GM12864 (cell line): Measurements from ENCODE around the gene FRAT2.

ENCODE experiments used
- DNase-seq: peaks from one replicate; pipeline ENCODE4 v3.0.0-alpha.2; 2011; ENCODE audit warnings: low read depth
- H3K4me3 ChIP-seq: 2 replicates; pipeline ENCODE4 v1.5.1; 2011; ENCODE audit warnings: mild to moderate bottlenecking, low read depth, low read length, control low read depth
- CTCF ChIP-seq: IDR thresholded peaks from 2 replicates; pipeline ENCODE4 v1.5.1; 2011; ENCODE audit warnings: low read depth, mild to moderate bottlenecking, moderate library complexity, low read length, control low read depth, inconsistent platforms; ENCODE audit errors: missing control alignments

FRAT2 gene

GRCh38 chr10:97334370-97335175, at the start of gene FRAT2:
Gene FRAT2, minus strand, starts transcription at chr10:97334729. Its CDS starts 157 bp downstream, at chr10:97334572.
- TF ChIP-seq CTCF, result no peak
- peak; percentile 64 for DNase-seq
- H3K4me3 ChIP-seq, result peak within 1 kb of the TSS; percentile 89

DNA sequence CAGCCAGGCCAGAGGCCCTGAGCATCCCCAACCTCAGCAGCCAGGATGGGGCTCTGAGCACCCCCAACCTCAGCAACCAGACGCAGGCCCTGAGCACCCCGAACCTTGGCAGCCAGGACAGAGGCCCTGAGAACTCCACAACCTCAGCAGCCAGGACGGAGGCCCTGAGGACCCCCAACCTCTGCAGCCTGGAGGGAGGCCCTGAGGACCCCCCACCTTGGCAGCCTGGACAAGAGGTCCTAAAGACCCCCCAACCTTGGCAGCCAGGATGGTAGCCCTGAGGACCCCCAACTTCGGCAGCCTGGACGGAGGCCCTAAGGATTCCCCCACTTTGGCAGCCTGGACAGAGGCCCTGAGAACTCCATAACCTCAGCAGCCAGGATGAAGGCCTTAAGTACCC, 49.6 kb upstream of the FRAT2 start:
- no peak for DNase-seq
- TF ChIP-seq CTCF, result no peak
- H3K4me3 ChIP-seq, result no peak overlapping the region

DNA sequence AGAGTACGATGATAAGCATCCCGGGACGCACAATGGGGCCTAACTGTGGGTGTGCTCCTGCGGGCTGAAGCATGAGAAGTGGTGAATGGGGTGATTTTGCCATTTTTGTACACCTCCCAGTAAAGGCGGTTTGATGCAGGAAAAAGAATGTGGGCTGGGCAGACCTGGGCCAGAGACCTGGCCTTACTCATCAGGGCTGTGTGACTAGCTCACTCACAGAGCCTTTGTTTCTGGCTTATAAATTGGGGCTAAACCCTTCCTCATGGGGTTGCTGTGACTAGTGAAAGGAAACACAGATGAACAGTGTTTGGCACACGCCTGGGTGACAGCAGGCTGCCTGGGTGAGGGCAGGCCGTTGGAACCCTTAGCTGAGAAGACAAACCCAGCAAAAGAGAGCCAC, 48.6 kb upstream of the FRAT2 start:
- no peak for DNase-seq
- TF ChIP-seq CTCF, result no peak
- no peak overlapping the region for H3K4me3 ChIP-seq

DNA sequence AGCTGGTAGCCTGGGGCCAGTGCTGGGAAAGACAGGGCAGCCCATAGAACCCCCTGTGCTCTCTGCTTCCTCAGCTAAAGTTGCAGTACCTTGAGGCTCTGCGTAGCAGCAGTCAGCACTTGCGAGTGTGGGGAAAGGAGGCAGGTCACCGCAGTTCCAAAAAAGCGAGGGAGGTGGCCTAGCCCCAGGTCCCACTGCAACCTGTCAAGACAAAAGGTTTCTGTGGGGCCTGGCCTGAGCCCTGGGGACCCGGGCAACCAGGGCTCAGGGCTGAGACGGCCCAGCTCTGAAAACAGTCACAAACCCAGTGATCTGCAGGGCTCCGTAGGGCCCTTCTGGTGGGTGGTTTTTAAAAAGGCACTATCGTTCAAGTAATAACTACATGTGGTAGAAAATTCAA, 47.1 kb upstream of the FRAT2 start:
- no peak for DNase-seq
- no peak for TF ChIP-seq CTCF
- no peak overlapping the region for H3K4me3 ChIP-seq

DNA sequence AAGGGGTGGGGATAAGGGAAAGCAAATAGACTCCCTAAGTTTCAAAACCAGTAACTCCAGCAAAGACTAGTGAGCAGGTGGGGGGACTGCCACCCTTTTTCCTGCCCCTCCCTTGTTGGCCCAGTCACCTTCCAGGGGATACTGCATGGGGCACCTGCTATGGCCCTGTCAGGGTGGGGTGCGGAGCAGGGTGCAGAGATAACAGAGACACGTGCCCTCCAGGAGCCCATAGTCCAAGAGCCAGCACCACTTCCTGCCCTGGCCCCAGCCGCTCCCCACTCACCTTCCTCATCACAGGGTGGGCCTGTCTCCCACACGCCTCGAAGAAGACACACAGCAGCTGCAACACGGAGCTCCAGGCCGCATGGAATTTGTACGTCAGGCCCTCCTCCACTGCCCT, 46.0 kb upstream of the FRAT2 start:
- no peak overlapping the region for H3K4me3 ChIP-seq
- DNase-seq, result no peak
- TF ChIP-seq CTCF, result no peak

DNA sequence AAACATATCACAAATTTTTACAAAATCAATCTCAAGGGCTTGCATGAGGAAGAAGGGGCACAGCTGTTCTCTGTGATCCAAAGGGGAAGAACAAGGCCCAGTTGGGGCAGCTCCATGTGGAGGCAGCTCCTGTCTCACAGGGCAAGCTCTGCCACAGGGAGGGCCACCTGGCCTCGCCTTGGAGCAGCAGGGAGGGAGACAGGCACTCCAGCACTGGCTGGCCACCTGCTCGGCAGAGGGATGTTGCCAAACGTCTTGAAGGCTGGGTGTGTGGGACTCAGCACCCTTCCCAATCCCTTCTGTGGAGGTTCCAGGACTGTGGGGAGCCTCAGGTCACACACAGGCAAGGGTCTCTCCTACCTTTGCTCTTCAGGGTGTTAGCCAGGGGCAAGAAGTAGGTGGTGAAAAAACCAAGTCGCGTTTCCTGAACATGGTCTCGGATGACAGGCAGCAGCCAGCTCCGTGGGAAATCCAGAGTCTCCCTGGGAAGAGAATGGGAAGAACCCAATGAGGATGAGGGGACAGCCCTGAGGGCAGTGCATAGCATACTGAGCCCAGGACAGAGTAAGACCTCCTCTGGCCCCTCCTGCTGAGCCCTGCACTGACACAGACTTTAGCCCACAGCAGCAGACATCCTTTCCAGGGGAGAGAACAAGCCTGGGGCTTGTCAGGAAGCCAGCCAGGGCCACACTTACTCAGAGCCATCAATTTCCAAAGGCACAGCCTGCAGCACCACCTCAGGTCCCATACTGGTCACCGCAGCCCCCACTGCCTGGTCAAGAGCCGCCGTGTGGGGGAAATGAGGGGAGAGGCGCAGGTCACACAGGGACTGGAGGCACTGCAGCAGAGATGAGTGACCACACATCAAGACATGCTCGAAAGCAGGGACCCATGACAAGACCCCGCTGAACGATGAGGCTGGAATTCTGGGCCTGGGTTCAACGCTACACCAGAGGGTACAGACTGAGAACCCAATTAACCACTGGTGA, 44.7 kb upstream of the FRAT2 start:
- TF ChIP-seq CTCF, result no peak
- H3K4me3 ChIP-seq, result no peak overlapping the region
- DNase-seq, result no peak
